Ovary (tissue), 3 donors: ENCODE data around the gene TBX2.

Experiments
- POLR2A ChIP-seq: fragments of 450-650 bp; IDR thresholded peaks from one replicate; pipeline ENCODE4 v1.6.1; 2017; ENCODE audit warnings: antibody characterized with exemption, mild to moderate bottlenecking, moderate library complexity
- TF ChIP-seq, protein P1 (sequence below), 3 donors: fragments of 450-650 bp in 2 of 3; fragments of 200-600 bp in 1 of 3; IDR thresholded peaks; one replicate each; pipeline versions ENCODE4 v1.5.1 to v1.8.0; 2016 to 2022; ENCODE audit warnings: antibody characterized with exemption in 3 of 3, mild to moderate bottlenecking in 1 of 3
- donor health status: DM: no; HTN: no; CAD: no.

DNA sequence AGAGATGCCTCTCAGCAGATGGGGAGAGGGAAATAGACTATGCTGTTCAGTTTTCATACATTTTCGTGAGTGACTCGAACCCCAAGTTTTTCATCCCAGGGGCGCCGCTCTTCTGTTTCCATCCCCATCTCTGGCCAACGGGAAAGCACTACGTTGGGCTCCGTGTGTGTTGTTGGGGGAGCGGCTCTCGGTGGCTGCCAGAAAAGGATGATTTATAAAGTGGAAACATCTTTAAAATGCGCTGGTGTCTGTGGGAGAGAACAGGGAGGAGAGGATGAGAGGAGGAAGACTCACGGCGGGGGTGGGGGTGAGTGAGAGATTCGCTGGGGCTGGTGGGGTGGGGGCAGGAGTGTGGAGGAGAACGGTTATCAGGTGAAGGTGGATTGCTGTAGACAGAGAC, 58.4 kb downstream of the TBX2 start:
- TF ChIP-seq, protein P1, sequence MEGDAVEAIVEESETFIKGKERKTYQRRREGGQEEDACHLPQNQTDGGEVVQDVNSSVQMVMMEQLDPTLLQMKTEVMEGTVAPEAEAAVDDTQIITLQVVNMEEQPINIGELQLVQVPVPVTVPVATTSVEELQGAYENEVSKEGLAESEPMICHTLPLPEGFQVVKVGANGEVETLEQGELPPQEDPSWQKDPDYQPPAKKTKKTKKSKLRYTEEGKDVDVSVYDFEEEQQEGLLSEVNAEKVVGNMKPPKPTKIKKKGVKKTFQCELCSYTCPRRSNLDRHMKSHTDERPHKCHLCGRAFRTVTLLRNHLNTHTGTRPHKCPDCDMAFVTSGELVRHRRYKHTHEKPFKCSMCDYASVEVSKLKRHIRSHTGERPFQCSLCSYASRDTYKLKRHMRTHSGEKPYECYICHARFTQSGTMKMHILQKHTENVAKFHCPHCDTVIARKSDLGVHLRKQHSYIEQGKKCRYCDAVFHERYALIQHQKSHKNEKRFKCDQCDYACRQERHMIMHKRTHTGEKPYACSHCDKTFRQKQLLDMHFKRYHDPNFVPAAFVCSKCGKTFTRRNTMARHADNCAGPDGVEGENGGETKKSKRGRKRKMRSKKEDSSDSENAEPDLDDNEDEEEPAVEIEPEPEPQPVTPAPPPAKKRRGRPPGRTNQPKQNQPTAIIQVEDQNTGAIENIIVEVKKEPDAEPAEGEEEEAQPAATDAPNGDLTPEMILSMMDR (IDR thresholded peaks at IDR 0.05), result no peak
- no peak for TF ChIP-seq POLR2A
